ENCODE measurements around the gene TRAPPC1. TPM values are rescaled to one million over a fixed set of nuclear protein-coding genes. Genes with fewer than 3 reads are reported as not detected.

TRAPPC1 gene
- total RNA-seq, 1 experiment from 2014 or later, result 224 TPM

DNA sequence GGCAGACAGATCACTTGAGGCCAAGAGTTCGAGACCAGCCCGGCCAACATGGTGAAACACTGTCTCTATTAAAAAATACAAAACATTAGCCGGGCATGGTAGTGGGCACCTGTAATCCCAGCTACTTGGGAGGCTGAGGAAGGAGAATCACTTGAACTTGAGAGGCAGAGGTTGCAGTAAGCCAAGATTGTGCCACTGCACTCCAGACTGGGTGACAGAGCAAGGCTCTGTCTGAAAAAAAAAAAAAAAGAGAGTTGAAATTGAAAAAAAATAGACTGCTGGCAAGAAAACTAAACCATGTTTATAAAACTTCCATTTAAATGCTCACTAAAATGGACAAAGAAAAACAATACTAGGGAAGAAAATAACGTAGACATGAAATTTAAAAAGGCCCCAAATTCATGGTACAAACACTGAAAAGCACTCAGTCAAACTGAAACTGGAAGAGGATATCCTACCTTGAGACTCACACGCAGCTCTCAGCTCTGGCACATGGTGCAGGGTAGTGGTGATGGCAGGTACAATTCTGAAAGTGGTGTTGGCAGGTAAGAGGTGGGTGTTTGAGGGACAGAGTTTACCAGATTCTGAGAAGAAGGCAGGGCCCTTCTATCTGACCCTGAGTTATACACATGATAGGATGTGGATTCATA lies 19.5 kb upstream of the TRAPPC1 start:
- no peak for DNase-seq
- intact Hi-C loops (cut with micrococcal nuclease; ENCODE audit: unreplicated experiment), result no loop called here
- Histone ChIP-seq H3K79me2 (ENCODE audit: low read depth) (no peaks in the 10 kb centered on the region), H3K4me1 (replicated peaks; ENCODE audit: insufficient read depth) (no peaks in the 10 kb centered on the region), H3K9me2 (ENCODE audit: insufficient read depth) (no peaks in the 10 kb centered on the region), H4K20me1 (ENCODE audit: insufficient read depth) (no peaks in the 10 kb centered on the region; the same call in 1 of the 2 replicates), H2AFZ (no peak overlapping the region), H3K36me3 (ENCODE audit: low read depth) (no peaks in the 10 kb centered on the region), H3K27me3 (ENCODE audit: insufficient read depth, low read depth) (no peaks in the 10 kb centered on the region), H3K9me3 (ENCODE audit: insufficient read depth, low read depth) (no peaks in the 10 kb centered on the region), H3K27ac (no peak overlapping the region), H3K4me3 (no peak overlapping the region), H3F3A (ENCODE audit: insufficient read depth, low read depth) (no peaks in the 10 kb centered on the region), H3K4me2 (no peak overlapping the region)
- POLR2A ChIA-PET (ENCODE audit: unreplicated experiment), result interaction anchor here (0.7 kb wide), 1 partner anchor 49 kb away, joined by 4 read pairs; no protein-coding TSS in a partner anchor
- CTCF ChIA-PET, result no interaction called here
- TF ChIP-seq EZH2 (IDR thresholded peaks at IDR 0.05; ENCODE audit: low read depth), result no peak
- TF ChIP-seq, protein P1, sequence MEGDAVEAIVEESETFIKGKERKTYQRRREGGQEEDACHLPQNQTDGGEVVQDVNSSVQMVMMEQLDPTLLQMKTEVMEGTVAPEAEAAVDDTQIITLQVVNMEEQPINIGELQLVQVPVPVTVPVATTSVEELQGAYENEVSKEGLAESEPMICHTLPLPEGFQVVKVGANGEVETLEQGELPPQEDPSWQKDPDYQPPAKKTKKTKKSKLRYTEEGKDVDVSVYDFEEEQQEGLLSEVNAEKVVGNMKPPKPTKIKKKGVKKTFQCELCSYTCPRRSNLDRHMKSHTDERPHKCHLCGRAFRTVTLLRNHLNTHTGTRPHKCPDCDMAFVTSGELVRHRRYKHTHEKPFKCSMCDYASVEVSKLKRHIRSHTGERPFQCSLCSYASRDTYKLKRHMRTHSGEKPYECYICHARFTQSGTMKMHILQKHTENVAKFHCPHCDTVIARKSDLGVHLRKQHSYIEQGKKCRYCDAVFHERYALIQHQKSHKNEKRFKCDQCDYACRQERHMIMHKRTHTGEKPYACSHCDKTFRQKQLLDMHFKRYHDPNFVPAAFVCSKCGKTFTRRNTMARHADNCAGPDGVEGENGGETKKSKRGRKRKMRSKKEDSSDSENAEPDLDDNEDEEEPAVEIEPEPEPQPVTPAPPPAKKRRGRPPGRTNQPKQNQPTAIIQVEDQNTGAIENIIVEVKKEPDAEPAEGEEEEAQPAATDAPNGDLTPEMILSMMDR (conservative IDR thresholded peaks at IDR 0.05), result no peak
- BruUV-seq (replicated peaks), result no TSS peak

DNA sequence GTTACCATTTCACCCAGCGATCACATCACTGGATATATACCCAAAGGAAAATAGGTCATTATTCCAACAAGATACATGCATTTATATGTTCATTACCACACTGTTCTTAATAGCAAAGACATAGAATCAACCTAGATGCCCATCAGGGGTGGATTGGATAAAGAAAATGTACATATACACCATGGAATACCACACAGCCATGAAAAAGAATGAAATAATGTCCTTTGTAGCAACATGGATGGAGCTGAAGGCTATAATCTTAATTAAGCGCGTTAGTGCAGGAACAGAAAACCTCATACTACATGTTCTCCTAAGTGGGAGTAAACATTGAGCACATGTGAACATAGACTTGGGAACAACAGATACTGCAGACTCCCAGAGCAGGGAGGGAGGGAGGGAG lies 18.8 kb upstream of the TRAPPC1 start:
- no peak overlapping the region for H3K4me3 ChIP-seq
- POLR2A ChIA-PET (ENCODE audit: unreplicated experiment), result interaction anchor here (0.7 kb wide), 1 partner anchor 48 kb away, joined by 4 read pairs; no protein-coding TSS in a partner anchor
- H3K27me3 ChIP-seq (ENCODE audit: insufficient read depth, low read depth), result no peaks in the 10 kb centered on the region
- H3K4me2 ChIP-seq, result no peak overlapping the region
- no peaks in the 10 kb centered on the region for H3K4me1 ChIP-seq (replicated peaks; ENCODE audit: insufficient read depth)
- no peaks in the 10 kb centered on the region for H3K79me2 ChIP-seq (ENCODE audit: low read depth)
- H3F3A ChIP-seq (ENCODE audit: insufficient read depth, low read depth), result no peaks in the 10 kb centered on the region
- CTCF ChIA-PET, result no interaction called here
- no TSS peak for BruUV-seq (replicated peaks)
- TF ChIP-seq, protein P1 (conservative IDR thresholded peaks at IDR 0.05), result no peak
- TF ChIP-seq EZH2 (IDR thresholded peaks at IDR 0.05; ENCODE audit: low read depth), result no peak
- intact Hi-C loops (cut with micrococcal nuclease; ENCODE audit: unreplicated experiment), result no loop called here
- H4K20me1 ChIP-seq (ENCODE audit: insufficient read depth), result no peaks in the 10 kb centered on the region; the same call in 1 of the 2 replicates
- no peak overlapping the region for H3K27ac ChIP-seq
- no peak overlapping the region for H2AFZ ChIP-seq
- no peak for DNase-seq
- H3K36me3 ChIP-seq (ENCODE audit: low read depth), result no peaks in the 10 kb centered on the region
- H3K9me3 ChIP-seq (ENCODE audit: insufficient read depth, low read depth), result no peaks in the 10 kb centered on the region
- no peaks in the 10 kb centered on the region for H3K9me2 ChIP-seq (ENCODE audit: insufficient read depth)

DNA sequence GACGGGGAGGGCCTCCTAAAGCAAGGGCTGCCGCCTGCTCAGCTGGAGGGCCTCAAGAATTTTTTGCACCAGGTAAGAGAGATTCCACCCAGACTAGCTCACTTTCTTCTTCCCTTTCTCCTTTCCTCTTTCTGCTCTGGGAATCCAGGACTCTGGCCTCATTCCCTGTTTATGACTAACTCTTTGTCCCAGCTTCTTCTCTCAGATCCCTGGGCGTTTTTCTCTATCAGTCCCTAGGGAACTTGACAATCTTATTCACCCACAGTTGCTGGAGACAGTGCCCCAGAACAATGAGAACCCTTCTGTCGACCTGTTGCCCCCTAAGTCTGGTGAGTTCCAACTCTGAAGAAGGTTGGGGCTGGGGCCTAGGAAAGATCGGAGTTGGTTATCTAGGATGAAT lies 15.9 kb upstream of the TRAPPC1 start:
- Histone ChIP-seq H4K20me1 (ENCODE audit: insufficient read depth) (no peaks in the 10 kb centered on the region; the same call in 1 of the 2 replicates), H3K36me3 (ENCODE audit: low read depth) (no peaks in the 10 kb centered on the region), H3K9me3 (ENCODE audit: insufficient read depth, low read depth) (no peaks in the 10 kb centered on the region), H3K27ac (no peak overlapping the region), H3K4me2 (no peak overlapping the region), H2AFZ (no peak overlapping the region), H3K9me2 (ENCODE audit: insufficient read depth) (no peaks in the 10 kb centered on the region), H3K79me2 (ENCODE audit: low read depth) (no peaks in the 10 kb centered on the region), H3K4me3 (no peak overlapping the region), H3F3A (ENCODE audit: insufficient read depth, low read depth) (no peaks in the 10 kb centered on the region), H3K27me3 (ENCODE audit: insufficient read depth, low read depth) (no peaks in the 10 kb centered on the region), H3K4me1 (replicated peaks; ENCODE audit: insufficient read depth) (no peaks in the 10 kb centered on the region)
- POLR2A ChIA-PET (ENCODE audit: unreplicated experiment), result interaction anchor here (0.7 kb wide), 1 partner anchor 603 kb away, joined by 4 read pairs; no protein-coding TSS in a partner anchor
- no peak for DNase-seq
- CTCF ChIA-PET, result no interaction called here
- no TSS peak for BruUV-seq (replicated peaks)
- intact Hi-C loops (cut with micrococcal nuclease; ENCODE audit: unreplicated experiment), result no loop called here
- no peak for TF ChIP-seq EZH2 (IDR thresholded peaks at IDR 0.05; ENCODE audit: low read depth)
- TF ChIP-seq, protein P1 (conservative IDR thresholded peaks at IDR 0.05), result no peak
